ENCODE results near the gene HES2. TPM values are rescaled to one million over a fixed set of nuclear protein-coding genes. Genes with fewer than 3 reads are reported as not detected.
"Not testable (repeated sequence)": the region's sequence is repeated elsewhere in the genome, so short reads cannot be mapped to it uniquely, and the experiment has no call there.

Gene HES2
- total and polyA plus RNA-seq, 4 donors, result 0.10 TPM; not detected in 3

DNA sequence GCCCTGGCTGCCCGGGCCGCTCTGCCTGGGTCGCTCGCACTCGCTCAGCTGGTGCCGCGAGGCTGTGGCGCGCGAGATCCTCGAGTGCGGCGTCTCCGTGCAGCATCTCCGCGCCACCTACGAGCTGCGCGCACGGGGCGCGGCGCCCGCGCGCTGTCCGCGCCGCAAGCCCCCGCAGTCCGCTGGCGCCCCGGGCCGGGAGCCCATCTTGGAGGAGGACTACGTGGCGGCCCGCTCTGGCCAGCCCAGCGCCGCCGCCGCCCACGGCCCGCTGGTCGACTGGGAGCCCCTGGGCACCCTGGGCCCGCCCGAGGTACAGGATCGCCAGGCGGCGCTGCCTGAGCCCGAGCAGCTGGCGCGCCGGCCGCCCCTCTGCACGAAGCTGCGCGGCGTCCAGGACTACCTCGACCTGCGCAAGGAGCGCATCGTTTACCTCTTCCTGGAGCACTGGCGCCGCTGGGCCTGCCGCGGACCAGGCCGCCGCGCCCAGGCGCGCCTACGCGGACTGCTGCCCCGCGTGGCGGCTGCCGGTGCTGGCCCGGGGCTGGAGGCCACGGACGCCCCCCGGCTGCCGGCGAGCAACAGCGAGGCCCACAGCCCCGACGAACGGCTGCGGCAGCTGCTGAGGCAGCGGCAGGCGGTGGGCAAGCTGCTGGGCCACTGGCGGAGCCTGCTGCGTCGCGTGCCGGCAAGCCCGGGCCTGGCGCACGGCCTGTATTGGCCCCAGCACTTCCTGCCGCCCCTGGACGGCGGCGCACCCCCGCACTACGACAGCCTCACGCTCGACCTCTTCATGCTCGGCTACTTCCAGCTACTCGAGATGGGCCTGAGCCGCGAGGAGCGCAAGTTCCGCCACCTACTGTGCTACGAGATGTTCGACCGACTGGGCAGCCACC lies 35.4 kb upstream of the HES2 start:
- Histone ChIP-seq H3K4me3 (ENCODE audit: low read depth in 1 of 3, low read length in 3 of 3) (no peak overlapping the region), H3K27me3 (ENCODE audit: control insufficient read depth in 4 of 4, insufficient read depth in 4 of 4, low read length in 3 of 4) (no peaks in the 10 kb centered on the region)
- WGBS, result 64% methylated on average over 115 of the region's 115 CpGs

DNA sequence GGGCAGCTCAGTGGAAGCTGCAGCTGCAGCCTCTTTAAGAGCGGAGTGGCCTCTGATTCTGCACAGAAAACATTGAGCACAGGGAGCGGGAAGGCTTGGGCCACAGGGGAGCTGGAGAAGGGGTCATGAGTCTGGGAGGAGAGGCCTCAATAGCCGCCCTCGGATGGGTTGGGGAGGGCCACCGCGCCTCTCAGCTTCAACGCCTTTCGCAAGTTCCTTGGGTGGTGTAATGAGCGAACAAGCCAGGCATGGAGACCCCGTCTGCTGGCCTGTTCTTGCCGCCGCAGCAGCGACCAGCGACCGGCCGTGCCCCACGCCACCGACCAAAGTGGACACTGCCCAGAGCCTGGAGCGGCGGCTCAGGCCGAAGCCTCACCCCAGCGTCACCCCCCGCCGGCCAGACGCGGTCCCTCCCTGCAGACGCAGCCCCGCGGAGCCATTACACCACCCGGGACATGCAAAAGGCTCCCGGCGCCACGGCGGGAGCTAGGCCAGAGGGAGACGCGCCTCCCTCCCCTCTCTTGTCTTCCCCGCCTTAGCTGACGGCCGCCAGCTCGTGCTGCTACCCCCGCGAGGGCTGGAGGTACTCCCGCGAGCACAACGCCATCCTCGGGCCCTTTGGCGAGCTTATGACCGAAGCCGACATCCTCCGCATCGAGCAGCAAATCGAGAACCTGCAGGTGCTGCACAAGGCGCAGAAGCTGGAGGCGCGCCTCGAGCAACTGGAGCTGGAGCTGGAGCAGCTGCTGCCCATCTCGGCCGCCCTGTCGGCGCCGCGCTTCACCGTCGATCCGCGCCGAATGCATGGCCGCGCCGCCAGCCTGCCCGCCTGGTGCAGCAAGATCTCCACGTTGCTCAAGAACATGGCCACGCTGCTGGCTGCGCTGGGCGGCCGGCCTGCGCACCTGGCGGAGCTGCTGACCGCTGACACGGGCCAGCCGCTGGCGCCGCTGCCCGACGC lies 34.5 kb upstream of the HES2 start:
- DNase-seq (ENCODE audit: low spot score); H3K27ac ChIP-seq (ENCODE audit: low read depth in 1 of 2, low read length in 2 of 2); H3K9ac ChIP-seq (ENCODE audit: low read depth in 1 of 2, low read length in 2 of 2); H3K4me3 ChIP-seq (ENCODE audit: low read depth in 1 of 3, low read length in 3 of 3); H3K9me3 ChIP-seq (ENCODE audit: control insufficient read depth in 4 of 4, low read length in 3 of 4); H3K27me3 ChIP-seq (ENCODE audit: control insufficient read depth in 4 of 4, insufficient read depth in 4 of 4, low read length in 3 of 4): not testable (repeated sequence)
- 70% methylated on average over 85 of the region's 85 CpGs for WGBS
- Histone ChIP-seq H3K4me1 (ENCODE audit: control insufficient read depth in 4 of 4, insufficient read depth in 4 of 4, low read length in 3 of 4) (peaks cover 14 to 42% (median 27%) of the 10 kb centered on the region in 4 donors), H3K36me3 (ENCODE audit: control insufficient read depth in 4 of 4, insufficient read depth in 3 of 4, low read depth in 1 of 4, low read length in 3 of 4) (peaks cover 0 to 11% (median 7%) of the 10 kb centered on the region in 4 donors)

More for the DNA sequence above, 35.4 kb upstream of the HES2 start:
- H3K36me3 ChIP-seq (ENCODE audit: control insufficient read depth in 4 of 4, insufficient read depth in 3 of 4, low read depth in 1 of 4, low read length in 3 of 4), result peaks cover 0 to 14% (median 7%) of the 10 kb centered on the region in 4 donors
- TF ChIP-seq, protein P1, sequence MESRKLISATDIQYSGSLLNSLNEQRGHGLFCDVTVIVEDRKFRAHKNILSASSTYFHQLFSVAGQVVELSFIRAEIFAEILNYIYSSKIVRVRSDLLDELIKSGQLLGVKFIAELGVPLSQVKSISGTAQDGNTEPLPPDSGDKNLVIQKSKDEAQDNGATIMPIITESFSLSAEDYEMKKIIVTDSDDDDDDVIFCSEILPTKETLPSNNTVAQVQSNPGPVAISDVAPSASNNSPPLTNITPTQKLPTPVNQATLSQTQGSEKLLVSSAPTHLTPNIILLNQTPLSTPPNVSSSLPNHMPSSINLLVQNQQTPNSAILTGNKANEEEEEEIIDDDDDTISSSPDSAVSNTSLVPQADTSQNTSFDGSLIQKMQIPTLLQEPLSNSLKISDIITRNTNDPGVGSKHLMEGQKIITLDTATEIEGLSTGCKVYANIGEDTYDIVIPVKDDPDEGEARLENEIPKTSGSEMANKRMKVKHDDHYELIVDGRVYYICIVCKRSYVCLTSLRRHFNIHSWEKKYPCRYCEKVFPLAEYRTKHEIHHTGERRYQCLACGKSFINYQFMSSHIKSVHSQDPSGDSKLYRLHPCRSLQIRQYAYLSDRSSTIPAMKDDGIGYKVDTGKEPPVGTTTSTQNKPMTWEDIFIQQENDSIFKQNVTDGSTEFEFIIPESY (IDR thresholded peaks at IDR 0.05), result no peak
- TF ChIP-seq RAD21 (IDR thresholded peaks at IDR 0.05) (no peak), EGR1 (IDR thresholded peaks at IDR 0.05; ENCODE audit: low read depth in 2 of 2) (no peak), FOXA2 (IDR thresholded peaks at IDR 0.05) (no peak), GABPA (IDR thresholded peaks at IDR 0.05 in 1 of 2, conservative IDR thresholded peaks at IDR 0.05 in 1 of 2) (no peak)
- TF ChIP-seq, protein P2, sequence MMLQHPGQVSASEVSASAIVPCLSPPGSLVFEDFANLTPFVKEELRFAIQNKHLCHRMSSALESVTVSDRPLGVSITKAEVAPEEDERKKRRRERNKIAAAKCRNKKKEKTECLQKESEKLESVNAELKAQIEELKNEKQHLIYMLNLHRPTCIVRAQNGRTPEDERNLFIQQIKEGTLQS (IDR thresholded peaks at IDR 0.05), result no peak
- TF ChIP-seq, protein P3, sequence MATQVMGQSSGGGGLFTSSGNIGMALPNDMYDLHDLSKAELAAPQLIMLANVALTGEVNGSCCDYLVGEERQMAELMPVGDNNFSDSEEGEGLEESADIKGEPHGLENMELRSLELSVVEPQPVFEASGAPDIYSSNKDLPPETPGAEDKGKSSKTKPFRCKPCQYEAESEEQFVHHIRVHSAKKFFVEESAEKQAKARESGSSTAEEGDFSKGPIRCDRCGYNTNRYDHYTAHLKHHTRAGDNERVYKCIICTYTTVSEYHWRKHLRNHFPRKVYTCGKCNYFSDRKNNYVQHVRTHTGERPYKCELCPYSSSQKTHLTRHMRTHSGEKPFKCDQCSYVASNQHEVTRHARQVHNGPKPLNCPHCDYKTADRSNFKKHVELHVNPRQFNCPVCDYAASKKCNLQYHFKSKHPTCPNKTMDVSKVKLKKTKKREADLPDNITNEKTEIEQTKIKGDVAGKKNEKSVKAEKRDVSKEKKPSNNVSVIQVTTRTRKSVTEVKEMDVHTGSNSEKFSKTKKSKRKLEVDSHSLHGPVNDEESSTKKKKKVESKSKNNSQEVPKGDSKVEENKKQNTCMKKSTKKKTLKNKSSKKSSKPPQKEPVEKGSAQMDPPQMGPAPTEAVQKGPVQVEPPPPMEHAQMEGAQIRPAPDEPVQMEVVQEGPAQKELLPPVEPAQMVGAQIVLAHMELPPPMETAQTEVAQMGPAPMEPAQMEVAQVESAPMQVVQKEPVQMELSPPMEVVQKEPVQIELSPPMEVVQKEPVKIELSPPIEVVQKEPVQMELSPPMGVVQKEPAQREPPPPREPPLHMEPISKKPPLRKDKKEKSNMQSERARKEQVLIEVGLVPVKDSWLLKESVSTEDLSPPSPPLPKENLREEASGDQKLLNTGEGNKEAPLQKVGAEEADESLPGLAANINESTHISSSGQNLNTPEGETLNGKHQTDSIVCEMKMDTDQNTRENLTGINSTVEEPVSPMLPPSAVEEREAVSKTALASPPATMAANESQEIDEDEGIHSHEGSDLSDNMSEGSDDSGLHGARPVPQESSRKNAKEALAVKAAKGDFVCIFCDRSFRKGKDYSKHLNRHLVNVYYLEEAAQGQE (IDR thresholded peaks at IDR 0.05), result no peak
- DNase-seq (ENCODE audit: low spot score), result no peak
- H3K27ac ChIP-seq (ENCODE audit: low read depth in 1 of 2, low read length in 2 of 2), result no peak overlapping the region
- H3K4me1 ChIP-seq (ENCODE audit: control insufficient read depth in 4 of 4, insufficient read depth in 4 of 4, low read length in 3 of 4), result peaks cover 10 to 32% (median 19%) of the 10 kb centered on the region in 4 donors
- H3K9ac ChIP-seq (ENCODE audit: low read depth in 1 of 2, low read length in 2 of 2), result no peak overlapping the region
- no peaks in the 10 kb centered on the region for H3K9me3 ChIP-seq (ENCODE audit: control insufficient read depth in 4 of 4, low read length in 3 of 4)

Data from liver (tissue), 9 donors.